ENCODE data around the gene MED14. TPM values are rescaled to one million over a fixed set of nuclear protein-coding genes. Genes with fewer than 3 reads are reported as not detected.
A peak's percentile ranks its signal among the peaks of the same experiment; 100 is the strongest.

Gene MED14
- polyA plus RNA-seq, 3 donors = 44.8 to 64.1 (median 61.2) TPM

- no peak for DNase-seq
These were observed 64.2 kb downstream of the MED14 start for GRCh38 chrX:40671126-40671525.

- DNase-seq = no peak
These were observed 71.3 kb downstream of the MED14 start for GRCh38 chrX:40663880-40664630.

DNA sequence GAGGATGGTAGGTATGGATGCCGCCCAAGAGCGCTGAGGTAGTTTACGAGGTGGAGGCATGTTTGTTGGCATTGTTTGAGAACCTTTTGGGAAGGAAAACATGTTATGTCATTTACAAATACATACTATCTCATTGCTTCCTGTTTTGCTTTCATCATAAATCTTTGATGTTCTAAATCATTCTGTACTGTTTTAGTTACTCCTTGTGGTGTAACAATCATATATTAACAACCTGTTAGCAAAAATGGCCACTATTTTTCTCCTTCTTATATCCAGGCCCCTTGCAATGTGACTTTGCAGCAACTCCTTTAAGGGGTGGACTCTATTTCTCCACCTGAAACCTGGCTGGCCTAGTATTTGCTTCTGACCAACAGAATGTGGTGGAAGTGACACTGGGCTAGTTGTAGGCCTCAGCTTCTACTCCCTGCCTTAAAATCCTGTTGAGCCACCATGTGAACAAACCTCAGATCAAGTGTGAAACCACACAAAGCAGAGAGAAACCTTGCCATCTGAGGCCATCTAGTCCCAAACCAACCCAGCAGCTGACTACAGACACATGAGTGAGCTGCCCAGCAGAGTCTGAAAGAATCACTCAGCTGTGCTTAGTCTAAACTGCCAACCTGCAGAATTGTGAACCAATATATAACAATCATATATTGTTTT lies 72.1 kb downstream of the MED14 start:
- no peak for DNase-seq

DNA sequence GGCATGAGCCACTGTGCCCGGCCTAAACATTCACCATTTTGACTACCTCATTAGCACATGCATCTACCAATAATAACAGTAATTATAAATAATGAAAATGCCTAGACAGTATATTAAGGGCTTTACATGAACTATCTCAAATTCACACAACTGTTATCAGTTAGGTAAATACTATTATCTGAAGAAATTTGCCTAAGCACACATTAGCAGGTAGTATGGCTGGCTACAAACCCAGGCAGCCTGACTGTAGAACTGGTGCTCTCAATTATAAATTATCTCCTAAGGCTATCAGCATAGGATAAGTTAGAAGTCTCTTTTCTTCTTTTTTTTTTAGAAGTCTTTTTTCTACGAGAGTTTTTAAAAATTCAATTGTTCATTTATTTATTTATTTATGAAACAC lies 73.9 kb downstream of the MED14 start:
- DNase-seq = no peak

DNA sequence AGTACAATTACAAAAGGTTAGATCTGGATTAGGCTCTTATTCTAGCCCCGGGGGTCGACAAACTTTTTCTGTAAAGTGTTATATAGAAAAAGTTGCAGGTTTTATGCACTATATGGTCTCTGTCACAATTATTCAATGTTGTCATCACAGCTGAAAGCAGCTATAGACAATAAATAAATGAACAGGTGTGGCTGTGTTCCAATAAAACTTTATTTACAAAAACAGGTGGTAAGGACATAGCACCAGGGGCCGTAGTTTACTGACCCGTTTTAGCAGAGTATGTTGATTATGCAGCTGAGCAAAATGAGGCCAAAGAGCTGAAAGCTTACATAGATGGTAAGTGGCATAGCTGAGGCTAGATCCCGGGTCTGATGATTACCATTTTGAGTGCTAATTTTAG lies 75.0 kb downstream of the MED14 start:
- DNase-seq = no peak

DNA sequence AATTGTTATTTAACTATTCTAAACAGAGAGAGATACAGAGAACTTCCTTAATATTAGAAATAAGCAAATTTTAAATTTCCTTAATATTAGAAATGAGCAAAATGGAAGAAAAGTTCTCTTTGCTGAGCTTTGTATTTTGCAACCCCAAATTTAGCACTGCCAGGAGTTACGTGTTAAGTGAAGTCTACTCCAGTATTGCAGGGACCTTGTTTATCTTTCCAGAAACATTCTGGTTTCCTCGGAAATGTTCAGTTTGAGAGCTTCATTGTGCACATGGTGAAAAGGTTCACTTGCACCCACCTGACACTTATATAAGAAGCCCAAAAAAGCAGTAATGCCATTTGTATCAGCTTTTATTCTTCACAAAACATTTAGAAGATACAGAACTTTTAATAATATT lies 81.8 kb downstream of the MED14 start:
- no peak for DNase-seq

- no peak for DNase-seq
These were observed 82.7 kb downstream of the MED14 start for GRCh38 chrX:40652664-40653063.

DNA sequence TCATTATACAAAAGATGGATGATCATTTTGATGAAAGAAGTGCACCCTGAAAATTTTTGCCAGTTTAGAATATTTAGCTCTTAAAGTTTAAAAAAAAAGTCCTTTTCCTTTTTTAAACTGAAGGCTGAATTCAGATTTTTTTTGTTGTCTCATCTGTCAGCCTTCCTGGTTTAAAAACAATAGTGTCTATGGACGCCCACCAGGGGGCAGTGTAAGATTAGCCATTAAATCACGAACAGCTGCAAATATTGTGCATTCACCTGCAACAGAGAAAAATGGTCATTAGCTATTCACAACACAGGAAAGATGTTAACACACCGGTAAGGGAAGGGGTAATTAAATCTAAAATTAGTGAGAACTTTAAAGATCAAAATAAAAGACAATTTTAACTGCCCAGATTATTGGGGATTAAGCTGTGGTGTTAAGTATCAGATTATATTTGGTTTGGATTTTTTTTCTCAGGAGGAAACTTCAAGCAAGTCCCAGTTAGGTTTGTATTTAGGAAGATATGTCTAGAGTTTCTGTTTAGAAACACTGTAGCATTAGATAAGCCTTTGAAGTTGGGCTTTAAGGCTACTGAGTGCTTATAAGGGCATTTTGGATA lies 83.6 kb downstream of the MED14 start:
- DNase-seq = peak; percentile 67

- peak; percentile 88 for DNase-seq
These were observed 87.8 kb downstream of the MED14 start, which contains the start of gene CXorf38 for GRCh38 chrX:40647307-40648197. CXorf38 (minus strand) TSS chrX:40647561; CDS start chrX:40647520, 41 bp downstream.

DNA sequence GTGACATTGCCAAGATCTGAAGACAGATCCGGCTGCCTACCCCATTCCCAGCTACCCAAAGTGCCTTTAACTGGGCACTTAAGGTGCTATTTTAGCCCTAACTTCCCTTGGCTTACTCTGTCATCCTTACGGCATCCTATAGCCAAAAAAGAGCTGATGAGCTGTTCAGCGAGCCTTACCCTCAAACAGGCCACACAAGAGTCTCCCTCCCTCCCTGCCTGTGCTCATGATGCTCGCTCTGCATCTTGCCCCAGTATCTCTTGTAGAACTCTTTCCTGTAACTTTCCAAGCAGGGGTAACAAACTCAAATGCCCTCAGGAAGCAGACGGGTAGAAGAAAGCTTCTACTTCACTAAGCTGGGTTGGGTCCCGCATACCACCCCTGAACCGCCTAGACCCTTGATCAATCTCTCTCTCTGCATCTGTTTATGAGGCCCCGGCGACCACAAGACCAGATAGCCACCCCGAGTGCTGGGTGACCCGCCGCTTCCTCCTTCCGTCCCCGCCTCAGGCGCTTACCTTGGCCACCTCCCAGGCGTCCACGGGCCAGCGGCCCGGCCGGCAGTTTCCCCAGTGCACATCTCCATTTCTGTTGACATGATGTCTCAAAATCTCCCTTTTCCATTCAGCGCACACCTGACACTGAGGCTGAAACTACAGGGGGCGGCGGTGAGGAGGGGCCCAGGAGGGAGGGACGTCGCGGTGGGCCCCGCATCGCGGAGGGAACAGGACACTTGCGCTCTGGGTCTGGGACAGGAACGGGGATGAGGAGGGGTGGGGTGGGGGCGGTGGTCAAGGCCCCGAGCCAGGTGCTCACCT lies 88.6 kb downstream of the MED14 start:
- no peak for DNase-seq

DNA sequence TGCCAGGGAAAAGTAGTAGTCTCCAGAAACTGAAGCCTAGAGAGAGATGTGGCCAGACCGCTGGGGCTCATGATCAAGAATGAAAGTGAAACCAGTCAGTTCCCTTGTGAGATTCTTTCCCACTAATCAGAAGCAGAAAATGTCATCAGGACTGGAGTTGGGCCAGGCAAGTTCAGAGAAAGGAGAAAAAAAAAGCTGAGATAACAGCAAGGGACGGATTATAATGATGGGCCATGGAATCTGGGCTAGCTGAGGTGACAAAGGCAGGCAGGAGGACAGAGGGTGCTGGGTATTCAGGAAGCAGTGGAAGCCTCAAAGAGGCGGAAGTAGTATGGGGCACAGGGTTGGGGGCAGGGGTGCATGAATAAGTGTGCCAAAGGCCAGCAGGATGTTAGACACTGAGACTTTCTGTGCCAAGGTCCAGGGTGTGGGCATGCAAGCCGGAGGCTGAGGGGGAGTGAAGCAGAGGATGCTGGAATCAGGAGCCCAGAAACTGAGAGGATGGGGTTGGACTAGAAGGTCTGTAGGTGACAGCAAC lies 90.5 kb downstream of the MED14 start:
- peak; percentile 29 for DNase-seq

DNA sequence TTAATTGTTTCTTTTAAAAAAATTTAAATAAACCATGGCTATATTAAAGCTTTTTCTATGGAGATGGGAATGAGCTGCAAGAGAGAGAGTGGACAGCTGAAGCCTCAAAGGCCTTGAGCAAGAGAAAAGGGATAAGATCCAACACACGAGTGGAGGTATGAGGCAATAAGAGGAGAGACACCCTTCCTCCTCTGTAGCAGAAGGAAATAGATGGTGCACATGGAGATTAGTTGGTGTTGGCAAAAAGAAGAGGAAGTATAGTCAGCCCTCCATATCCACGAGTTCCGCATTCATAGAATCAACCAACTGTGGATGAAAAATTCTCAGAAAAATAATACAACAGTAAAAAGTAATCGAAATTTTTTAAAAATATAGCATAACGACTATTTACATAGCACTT lies 91.2 kb downstream of the MED14 start:
- no peak for DNase-seq

DNA sequence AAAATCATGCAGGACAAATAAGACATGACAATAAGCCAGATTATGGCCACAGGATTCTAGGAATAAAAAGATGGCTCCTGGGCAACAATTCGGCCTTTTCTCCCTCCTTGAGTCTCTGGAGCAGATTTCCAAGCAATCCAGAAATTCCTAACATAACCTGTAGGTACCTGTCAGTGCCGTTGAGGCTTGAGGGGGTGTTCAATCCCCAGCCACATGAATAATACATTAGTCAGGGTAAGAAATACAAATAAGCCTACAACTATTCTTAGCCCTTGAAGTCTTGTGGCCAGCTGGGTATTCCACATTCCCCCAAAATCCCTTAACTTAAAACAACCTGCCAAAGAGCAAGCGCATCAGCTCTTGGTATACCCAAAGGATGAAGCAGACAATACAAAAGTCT lies 97.7 kb downstream of the MED14 start:
- DNase-seq = no peak

DNA sequence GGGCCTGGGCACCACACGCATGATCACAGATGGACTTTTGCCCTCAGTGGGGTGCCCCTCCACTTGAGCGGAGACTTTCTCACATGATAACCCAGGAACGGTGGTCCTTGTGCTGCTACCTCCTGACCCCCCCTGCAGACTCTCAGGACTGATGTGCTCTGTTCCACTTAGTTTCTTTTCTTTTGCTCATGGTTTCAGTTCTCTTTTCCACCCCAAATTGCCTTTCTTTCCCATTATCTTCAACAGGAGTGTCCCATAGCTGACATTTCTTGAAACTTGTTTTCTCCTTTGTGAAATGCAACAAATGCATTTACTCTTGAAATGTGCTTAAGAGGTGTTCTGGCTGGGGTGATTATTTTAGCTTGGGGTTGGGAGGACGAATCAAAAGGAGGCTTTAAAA lies 103.1 kb downstream of the MED14 start:
- no peak for DNase-seq

GRCh38 chrX:40628506-40628905 lies 106.8 kb downstream of the MED14 start:
- no peak for DNase-seq

- no peak for DNase-seq
These were observed 110.0 kb downstream of the MED14 start for GRCh38 chrX:40625294-40625693.

GRCh38 chrX:40623665-40624064 lies 111.7 kb downstream of the MED14 start:
- DNase-seq = no peak

DNA sequence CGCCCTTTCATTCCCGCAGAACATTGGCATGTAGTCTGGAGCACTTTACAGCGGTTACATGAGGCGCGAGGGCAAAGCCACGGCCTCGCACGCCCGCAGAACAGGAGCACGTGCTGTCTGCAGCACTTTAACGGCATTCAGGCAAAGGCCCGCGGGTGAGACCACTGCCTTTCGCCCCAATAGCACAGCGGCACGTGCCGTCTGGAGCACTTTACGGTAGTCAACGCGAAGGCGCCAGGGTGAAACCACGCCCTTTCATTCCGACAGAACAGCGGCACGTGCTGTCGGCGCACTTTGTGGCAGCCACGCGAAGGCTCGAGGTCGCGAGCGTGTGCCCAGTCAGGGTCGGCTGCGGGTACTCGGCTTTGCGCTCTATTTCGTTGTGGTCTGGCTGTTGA lies 112.2 kb downstream of the MED14 start, which contains the start of gene MPC1L:
Gene MPC1L, plus strand, starts transcription at position 290 of the 398 bp plus-strand sequence. CDS start 138 bp downstream, outside the sequence.
- no peak for DNase-seq

- DNase-seq = no peak
These were observed 112.7 kb downstream of the MED14 start for GRCh38 chrX:40622479-40623138.

DNA sequence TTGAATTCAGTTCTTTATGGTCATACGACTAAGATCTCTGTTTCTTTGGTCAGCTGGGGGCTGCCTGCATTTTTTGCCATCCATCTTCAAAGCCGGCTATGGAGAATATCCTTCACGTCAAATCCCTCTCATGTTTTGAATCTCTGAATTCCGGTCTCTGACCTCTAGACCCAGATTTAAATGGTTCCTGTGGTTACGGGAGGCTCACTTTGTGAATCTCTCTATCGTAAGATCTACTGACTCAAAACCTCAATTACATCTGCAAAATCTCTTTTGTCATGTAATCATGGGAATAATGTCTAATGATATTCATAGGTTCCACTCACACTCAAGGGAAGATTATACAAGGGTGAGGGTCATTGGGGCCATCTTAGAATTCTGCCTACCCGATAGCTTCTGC lies 117.8 kb downstream of the MED14 start:
- DNase-seq = no peak
